Measurements from ENCODE around the gene GABRR1. TPM values are rescaled to one million over a fixed set of nuclear protein-coding genes. Genes with fewer than 3 reads are reported as not detected.
A peak's percentile ranks its signal among the peaks of the same experiment; 100 is the strongest.

Gene GABRR1
- total RNA-seq, 1 experiment from 2014 or later = not detected

DNA sequence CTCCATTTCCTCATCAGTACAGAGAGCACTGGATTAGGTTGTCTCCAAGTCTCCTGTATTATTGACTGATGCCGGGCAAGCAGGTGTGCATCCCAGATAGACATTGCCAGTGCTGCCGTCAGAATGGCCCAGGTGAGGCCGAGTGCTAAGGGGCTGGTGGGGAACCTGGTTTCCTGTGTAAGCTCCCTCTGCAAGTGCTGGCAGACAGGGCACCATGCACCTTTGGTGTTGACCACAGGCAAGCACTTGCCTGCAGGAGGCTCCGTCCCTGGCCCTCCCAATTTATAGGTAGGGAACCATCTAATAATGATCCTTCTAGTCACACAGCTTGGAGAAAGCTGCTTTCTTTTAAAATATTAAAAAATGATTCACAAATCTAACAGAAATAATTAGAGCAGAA, 747 bp downstream of the GABRR1 start:
- DNase-seq (ENCODE audit: low read depth) = no peak

DNA sequence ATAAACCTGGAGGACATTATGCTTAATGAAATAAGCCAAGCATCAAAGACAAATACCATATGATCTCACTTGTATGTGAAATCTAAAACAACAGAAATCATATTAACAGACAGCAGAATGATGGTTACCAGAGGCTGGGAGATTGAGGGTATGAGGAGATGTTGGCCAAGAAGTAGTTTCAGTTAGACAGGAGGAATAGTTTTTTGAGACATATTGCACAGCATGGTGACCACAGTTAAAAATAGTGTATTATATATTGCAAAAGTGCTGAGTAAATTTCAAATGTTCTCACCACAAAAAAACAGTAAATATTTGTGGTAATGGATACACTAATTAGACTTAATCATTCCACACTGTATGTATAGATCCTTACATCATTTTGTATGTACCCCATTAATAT, 1.8 kb downstream of the GABRR1 start:
- no peak for DNase-seq (ENCODE audit: low read depth)

DNA sequence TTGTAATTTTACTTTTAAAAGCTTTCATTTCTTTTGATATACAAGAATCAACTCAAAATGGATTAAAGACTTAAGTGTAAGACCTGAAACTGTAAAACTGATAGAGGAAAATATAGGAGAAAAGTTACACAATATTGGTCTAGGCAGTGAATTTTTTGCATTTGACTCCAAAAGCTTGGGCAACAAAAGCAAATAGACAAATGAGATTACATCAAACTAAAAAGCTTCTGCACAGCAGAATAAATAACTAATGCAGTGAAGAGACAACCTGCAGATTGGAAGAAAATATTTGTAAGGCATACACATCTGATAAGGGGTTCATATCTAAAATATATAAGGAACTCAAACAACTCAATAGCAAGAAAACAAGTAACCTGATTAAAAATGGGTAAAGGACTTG, 3.0 kb downstream of the GABRR1 start:
- no peak for DNase-seq (ENCODE audit: low read depth)

DNA sequence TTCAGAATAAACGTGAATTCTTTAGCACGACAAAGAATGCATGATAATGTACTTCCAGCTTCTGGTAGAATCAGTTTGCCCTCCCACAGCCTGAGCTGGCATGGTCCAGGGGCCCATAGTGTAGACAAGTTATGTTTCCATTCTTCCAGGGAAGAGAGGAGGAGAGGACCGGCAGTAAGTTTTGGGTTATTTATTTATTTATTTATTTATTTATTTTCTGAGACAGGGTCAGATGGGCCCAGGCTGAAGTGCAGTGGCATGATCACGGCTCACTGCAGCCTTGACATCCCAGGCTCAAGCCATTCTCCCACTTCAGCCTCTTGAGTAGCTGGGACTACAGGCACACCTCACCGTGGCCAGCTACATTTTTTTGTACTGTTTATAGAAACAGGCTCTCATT, 4.7 kb downstream of the GABRR1 start:
- no peak for DNase-seq (ENCODE audit: low read depth)

DNA sequence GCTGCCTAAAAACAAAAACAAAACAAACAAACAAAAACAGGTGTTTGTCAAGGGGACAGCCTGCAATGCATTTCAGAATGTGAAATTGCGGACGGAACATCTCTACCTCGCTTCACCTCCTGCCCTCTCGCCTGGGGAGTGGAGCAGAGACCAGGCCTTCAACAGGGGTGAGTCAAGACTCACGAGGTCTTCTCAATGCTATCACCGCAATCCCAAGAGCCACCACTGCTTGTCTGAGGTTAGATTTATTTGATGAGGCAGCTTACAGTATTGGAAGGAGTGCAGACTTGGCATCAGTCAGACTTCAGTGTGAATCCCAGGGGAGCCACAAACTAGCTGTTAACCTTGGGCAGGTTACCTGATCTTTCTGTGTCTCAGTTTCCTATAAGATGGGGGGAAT, 7.7 kb downstream of the GABRR1 start:
- DNase-seq (ENCODE audit: low read depth) = peak; percentile 30

DNA sequence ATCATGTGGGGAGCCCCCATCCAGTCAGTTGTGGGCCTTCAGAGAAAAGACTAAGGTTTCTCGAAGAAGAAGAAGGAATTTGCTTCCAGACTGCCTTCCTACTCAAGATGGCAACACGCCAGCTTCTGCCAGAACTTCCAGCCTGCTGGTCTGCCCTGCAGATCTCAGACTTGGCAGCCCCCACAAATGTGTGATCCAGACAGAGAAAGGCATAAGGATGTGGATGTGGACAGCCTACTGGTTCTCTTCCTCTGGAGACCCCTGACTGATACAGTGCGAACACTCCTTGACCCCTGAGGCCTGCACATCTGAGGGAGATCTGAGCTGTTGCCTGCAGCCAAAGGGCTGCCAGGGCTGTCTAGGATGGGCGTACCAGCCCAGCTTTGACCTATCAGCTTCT, 8.6 kb downstream of the GABRR1 start:
- no peak for DNase-seq (ENCODE audit: low read depth)

DNA sequence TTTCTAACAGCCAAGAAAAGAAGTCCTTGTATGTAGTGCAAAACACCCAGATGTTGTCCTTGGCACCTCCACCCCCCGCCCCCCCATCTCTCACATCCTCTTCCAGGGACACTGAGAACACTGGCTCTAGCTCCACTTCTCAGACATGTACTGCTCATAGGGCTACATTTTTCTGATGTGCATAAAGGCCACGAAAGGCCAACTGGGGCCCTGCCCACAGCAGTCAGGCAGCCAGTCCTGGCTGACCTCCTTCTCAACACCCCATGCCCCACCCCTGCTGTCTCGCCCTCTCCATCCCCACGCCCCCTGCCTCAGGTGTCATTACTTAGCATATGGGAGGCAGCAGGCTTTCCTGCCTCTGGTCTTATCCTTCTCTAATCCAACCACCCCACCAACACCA, 11.3 kb downstream of the GABRR1 start:
- DNase-seq (ENCODE audit: low read depth) = no peak

DNA sequence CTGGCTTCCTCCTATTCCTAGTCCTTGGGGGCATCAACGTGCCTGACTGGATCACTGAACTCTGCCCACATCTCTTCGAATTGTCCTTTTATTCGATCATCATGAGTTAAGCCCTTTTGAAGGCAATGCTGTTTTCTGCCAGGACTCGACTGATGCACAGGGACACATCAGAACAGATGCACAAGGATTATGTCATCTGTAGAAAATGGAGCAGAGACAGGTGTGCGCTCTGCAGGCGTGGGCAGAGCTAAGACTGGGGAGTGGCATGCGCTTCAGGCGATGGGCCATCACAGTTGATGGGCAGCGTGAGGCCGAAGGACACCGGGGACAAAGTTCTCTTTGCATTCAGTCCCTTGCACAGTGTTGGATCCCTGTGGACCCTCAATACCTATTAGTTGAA, 13.1 kb downstream of the GABRR1 start:
- no peak for DNase-seq (ENCODE audit: low read depth)

DNA sequence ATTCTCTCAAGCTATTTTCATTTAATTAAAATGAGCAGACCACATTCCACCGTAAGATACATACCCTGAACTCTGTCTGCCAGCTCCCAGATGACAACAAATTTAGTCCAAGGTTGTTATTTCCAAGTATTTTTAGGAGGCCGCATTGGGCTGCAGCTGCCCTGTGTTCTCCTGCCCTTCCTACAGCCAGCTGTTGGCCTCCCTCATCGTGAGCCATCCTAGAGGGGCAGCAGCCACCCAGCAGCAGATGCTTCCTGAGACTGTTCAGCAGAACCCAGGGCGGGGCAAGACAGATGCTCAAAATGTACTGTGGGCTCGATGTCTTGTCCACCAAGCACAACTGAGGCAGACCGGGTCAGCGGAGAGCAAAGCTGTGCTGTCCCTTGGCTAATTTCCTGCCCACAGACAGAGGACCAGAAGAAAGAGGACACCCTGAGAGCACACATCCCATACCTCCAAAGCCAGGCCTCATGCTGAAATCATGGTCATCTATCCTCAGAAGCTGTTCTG, 16.4 kb downstream of the GABRR1 start:
- no peak for DNase-seq (ENCODE audit: low read depth)

DNA sequence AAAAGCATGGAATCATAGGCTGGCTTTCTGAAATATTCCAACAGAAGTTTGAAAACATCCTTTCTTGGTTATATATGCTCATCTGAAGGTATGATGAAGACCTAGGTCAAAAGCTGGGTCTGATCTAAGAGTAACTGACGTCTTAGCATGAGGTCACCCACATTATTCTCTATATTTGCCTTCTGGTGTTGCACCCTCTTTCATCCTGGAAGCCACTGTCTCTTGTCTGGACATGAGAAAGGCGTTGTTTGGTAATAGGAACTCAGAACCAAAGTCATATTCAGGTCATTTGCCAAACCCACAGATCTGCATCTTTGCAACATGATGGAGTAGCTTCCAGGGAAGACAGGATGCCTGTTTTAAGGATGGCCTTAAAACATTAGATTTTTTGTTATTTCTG, 17.6 kb downstream of the GABRR1 start:
- no peak for DNase-seq (ENCODE audit: low read depth)

DNA sequence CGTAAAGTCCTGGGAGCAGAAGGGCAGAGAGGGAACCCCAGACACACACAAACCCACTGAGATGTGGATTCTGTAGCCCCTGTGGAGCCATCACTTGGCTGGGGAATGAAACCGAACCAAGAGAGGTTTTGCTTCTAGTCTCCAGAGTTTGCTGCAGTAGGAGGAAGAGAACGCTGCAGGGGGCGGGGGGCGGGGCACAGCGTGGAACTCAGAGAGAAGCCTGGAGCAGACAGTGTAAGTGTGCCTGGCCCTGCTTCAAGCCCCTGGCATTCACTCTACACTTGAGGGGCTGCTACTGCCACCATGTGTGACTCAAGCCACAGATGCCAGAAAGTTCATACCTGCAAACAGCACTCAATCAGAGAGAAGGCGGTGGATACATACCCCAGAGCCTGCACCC, 18.9 kb downstream of the GABRR1 start:
- DNase-seq (ENCODE audit: low read depth) = no peak

DNA sequence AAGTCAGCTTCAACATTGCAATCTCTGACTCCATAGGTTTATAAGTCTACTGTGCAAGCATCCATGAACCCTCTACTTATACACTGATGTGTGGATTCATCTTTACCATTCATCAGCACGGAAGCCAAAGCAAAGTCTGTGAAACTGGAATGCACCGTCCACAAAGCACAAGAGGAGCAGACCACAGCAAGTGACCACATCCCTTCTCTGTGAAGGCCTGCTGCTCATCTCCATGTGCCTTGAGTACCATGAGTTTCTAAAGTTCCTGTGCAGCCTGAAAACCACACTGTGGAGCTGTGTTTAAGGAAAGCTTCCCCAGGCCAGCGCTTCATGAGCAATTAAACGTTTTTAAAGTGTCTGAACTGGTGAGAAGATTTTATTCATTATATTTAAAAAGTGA, 20.0 kb downstream of the GABRR1 start:
- peak; percentile 12 for DNase-seq (ENCODE audit: low read depth)

DNA sequence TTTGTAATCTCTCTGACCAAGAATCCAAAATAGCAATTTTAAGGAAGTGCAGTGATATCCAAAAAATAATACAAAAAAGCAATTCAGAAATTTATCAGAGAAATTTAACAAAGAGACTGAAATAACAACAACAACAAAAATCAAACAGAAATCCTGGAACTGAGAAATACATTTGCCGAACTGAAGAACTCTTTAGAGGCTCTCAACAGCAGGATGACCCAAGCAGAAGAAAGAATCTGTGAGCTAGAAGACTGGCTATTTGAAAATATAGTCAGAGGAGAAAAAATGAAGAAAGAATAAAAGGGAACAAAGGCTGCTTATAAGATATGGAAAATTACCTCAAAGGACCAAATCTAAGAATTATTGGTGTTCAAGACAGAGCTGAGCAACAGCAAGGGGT, 22.6 kb downstream of the GABRR1 start:
- DNase-seq (ENCODE audit: low read depth) = no peak

DNA sequence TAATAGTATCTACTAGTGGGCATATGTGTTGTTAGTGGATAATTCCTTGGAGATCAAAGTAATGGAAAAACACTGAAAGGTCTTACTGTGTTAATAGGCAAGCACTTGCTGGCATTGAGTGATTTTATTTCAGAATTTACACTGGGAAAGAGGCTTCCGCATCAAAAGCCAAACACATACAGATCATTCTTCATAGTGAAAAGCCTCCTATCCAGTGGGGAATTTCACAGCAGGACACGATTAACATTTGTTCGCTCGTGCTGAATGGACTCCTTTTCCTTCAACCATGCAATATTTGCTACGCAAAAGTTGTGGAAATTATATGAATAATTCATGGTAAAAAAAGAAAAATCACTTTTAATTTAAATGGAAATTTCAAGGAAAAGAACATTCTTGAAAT, 26.4 kb downstream of the GABRR1 start:
- DNase-seq (ENCODE audit: low read depth) = no peak

DNA sequence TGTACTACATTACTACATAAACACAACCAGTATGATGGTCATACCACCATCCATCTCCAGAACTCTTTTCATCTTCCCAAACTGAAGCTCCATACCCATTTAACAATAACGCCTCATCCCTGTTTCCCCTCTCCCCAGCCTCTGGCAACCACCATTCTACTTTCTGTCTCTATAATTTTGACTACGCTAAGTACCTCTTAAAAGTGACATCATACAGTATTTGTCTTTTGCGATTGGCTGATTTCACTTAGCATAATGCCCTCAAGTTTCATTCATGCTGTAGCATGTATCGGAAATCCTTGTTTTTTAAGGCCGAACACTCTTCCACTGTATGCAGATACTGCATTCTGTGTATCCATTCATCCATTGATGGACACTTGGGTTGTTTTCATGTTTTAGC, 29.7 kb downstream of the GABRR1 start:
- no peak for DNase-seq (ENCODE audit: low read depth)

DNA sequence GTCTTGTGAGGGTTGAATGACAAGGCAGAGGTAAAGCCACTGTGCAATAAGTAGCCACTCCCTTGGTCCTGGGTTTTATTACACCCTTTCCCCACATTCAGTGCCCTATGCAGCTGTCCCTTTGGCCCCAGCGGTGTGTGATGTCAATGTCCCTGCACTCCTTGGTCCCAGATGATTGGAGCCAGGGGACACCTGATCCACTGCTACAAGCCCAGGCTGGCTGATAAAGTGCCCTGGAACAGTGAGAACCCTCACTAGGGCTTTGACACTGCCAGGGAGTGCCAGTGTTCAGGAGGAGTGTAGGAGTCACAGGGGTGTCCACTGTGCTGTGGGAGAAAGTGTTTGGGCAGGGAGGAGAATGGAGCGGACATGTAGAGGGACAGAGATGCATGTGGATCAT, 30.4 kb downstream of the GABRR1 start:
- no peak for DNase-seq (ENCODE audit: low read depth)

DNA sequence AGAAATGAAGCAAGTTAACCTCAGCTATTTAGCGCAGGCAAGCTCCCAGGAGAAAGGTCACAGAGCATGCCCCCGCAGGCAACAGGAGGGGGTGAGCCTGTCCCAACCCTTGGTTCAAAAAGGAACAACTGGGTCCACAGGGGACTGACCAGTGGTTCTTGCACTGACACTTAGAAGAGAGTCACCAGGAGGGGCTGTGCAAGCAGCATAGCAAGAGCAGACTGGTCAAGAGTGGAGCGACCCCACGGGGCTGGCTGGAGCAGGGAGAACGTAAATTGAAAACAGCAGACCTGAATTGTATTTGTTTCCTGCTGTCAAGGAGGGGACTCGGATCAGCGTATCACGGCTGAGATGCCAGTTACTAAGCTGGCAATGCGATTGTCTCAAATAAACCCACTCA, 32.8 kb downstream of the GABRR1 start:
- DNase-seq (ENCODE audit: low read depth) = no peak

DNA sequence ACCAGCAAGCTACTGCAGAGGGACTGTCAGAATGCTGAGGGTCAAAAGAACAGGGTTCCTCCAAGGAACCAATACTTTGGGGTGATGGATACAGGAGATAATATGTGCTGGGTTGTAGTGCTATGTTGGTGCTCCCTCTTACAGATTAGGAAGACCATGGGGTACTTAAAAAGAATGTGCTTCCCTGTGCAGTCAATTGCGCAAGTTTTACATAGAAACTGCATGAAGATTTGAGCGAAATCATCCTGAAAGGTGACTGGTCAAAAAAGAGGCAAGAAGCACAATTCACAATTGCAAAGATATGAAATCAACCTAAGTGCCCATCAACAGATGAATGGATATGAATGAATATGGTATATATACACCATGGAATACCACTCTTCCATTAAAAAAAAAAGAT, 33.9 kb downstream of the GABRR1 start:
- DNase-seq (ENCODE audit: low read depth) = no peak

DNA sequence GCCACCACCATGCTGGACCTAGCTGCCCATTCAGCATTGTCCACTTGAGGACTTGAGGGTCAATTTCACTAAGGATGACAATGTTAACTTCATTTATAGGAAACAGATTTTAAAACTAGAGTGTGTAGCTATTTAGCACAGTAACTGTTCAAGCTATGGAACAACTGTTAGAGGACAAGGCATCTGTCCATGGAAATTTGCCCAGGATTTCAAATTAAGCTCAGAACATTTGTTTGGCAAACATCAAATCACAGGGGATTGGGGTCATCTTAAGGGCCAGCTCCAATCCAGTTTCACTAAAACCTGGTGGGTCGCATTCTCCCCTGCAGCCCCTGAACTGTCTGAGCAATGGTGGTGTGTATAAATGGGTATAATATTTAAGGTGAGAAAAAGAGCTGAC, 36.2 kb downstream of the GABRR1 start:
- DNase-seq (ENCODE audit: low read depth) = no peak

DNA sequence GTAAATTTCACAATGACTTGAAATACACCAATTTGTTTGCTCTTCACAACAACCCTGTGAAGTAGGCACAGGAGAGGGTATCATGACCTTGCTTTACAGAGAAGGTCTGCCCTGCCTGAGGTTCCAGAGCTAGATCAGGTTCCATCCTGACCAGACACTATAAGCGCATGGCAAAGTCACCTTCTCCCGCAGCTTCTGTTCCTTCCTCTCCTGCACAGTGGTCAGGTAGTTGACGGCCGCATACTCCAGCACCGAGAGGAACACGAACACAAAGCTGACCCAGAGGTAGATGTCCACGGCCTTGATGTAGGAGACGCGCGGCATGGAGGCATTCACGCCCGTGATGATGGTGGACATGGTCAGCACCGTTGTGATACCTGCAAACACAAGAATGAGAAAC, 37.0 kb downstream of the GABRR1 start:
- DNase-seq (ENCODE audit: low read depth) = no peak

DNA sequence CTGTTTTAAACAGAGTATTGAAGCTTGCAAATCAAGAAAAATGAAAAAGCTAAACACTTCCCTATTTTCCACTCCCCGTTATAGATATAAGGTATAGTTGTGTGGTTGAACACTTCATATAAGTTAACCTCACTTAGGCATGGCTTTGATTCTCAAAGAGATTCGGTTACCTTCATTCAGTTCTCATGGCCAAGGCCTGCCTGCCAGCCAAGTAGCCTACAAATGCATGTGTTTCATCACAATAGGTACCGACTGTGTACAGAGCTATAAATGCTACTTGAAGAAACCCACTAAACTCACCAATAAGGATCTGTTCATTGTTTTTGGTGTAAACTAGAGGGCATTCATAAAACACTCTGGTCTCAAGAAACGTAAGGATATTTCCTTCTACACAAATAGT, 43.5 kb downstream of the GABRR1 start:
- DNase-seq (ENCODE audit: low read depth) = no peak

DNA sequence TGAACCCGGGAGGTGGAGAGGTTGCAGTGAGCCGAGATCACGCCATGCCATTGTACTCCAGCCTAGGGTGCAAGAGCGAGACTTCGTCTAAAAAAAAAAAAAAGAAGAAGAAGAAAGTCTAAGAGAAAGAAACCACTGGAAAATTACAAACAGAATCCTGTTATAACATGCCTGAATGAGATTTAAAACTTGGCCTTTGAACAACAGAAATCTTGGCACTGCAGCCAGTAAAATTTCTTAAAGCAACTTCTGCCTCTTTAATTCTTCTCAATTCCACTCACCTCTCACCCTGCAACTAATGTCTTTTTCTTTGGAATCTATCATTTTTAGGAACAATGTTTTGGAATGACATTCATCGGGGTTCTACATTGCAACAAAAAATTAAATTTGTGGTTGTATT, 45.0 kb downstream of the GABRR1 start:
- DNase-seq (ENCODE audit: low read depth) = no peak

DNA sequence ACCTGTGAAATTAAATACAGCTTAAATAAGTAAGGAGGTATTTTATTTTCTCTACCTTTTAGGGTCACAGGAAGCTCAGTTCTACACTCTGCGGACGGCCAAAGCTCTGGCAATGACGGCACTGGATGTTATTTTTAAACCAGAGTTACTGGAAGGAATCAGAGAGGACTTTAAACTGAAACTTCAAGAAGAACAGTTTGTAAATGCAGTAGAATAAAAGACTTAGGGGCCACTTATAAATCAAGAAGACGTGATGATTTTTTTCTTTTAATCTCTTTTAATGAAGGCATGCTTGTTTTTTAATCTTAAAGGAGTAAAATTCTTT, 55.1 kb downstream of the GABRR1 start:
- DNase-seq (ENCODE audit: low read depth) = no peak

DNA sequence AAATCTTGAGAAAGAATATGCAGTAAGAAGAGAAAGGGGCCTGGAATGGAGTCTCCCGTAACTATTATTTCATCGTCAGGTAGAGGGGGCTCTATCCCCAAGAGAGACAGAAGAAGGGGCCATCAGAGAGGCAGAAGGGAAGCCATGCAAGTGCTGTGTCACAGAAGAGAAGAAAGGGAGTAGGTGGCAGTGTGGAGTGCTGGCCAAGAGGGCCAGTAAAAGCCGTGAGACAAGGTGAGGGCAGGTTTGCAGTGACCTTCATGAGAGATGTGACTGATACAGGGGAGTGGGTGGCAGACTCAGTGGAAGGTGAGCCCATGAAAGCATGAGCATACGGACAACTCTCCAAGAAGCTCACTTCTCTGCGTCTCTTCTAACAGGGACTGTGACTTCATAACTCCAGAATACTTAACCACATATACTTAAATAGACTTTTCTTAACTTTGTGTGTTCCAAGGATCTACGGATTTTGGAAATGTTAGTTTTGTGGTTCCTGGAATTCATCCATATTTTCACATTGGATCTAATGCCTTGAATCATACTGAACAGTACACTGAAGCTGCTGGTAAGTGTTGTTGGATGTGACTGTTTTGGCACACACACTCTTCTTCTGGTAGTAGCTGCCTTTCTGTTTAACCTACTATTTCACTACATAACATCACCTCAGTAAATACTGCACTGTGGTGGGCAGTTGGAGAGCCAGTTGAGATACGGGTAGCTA, 55.7 kb downstream of the GABRR1 start:
- no peak for DNase-seq (ENCODE audit: low read depth)

All from HT1080 (cell line).